ENCODE data around the gene C10orf90. TPM values are rescaled to one million over a fixed set of nuclear protein-coding genes. Genes with fewer than 3 reads are reported as not detected.
A peak's percentile ranks its signal among the peaks of the same experiment; 100 is the strongest.

The C10orf90 gene
- total and polyA plus RNA-seq, 2 of the 8 experiments (the other 6 are each of a cell fraction or from before 2014, with no cell fraction given) = 0.21 TPM; not detected in 1

- TF ChIP-seq CHD7 (IDR thresholded peaks at IDR 0.05; ENCODE audit: insufficient replicate concordance, low read length) (no peak), MAFK (IDR thresholded peaks at IDR 0.05; ENCODE audit: low read depth, low read length) (peak; percentile 87; the same call in 1 of the 2 replicates)
Measured at GRCh38 chr10:126536148-126536547, 134.3 kb downstream of the C10orf90 start (continued).

All from H1 (cell line).